NCI-H82 treated with DMSO at 0.1 percent for 48 hours (cell line): ENCODE measurements around the gene CRAMP1.
"Not testable (repeated sequence)": the region's sequence is repeated elsewhere in the genome, so short reads cannot be mapped to it uniquely, and the experiment has no call there.

Source experiments
- DNase-seq: peaks from one replicate; lab custom pipeline; 2025; ENCODE audit not compliant: unreplicated experiment; lab: John Stamatoyannopoulos, UW

Gene CRAMP1

GRCh38 chr16:1709356-1709755 is 97.2 kb downstream of the CRAMP1 start:
- DNase-seq = no peak

GRCh38 chr16:1710811-1711507 is 98.8 kb downstream of the CRAMP1 start:
- no peak for DNase-seq

- no peak for DNase-seq
Measured at GRCh38 chr16:1712791-1713261, 100.7 kb downstream of the CRAMP1 start.

- no peak for DNase-seq
Measured at GRCh38 chr16:1713331-1713730, 101.2 kb downstream of the CRAMP1 start.

- DNase-seq = no peak
Measured at GRCh38 chr16:1713933-1714332, 101.8 kb downstream of the CRAMP1 start.

- DNase-seq = no peak
Measured at GRCh38 chr16:1715220-1715619, 103.1 kb downstream of the CRAMP1 start.

- not testable (repeated sequence) for DNase-seq
Measured at GRCh38 chr16:1718236-1718635, 106.1 kb downstream of the CRAMP1 start.

- DNase-seq = not testable (repeated sequence)
Measured at GRCh38 chr16:1719559-1720229, 107.5 kb downstream of the CRAMP1 start.

GRCh38 chr16:1721372-1721771 is 109.2 kb downstream of the CRAMP1 start:
- DNase-seq = no peak

GRCh38 chr16:1723450-1724147 is 111.4 kb downstream of the CRAMP1 start:
- no peak for DNase-seq

- DNase-seq = no peak
Measured at GRCh38 chr16:1724491-1724890, 112.3 kb downstream of the CRAMP1 start.

- DNase-seq = no peak
Measured at GRCh38 chr16:1726661-1727502, 114.7 kb downstream of the CRAMP1 start.
